A549 (cell line): ENCODE results near the gene AMOTL1. TPM values are rescaled to one million over a fixed set of nuclear protein-coding genes. Genes with fewer than 3 reads are reported as not detected.

ENCODE experiments used
- ATAC-seq, 2 experiments: fragments of 200-7000 bp in 1 of 2; fragments of >200 bp in 1 of 2; cut with Nextera tagmentation in 1 of 2; cut with Tn5 transposase in 1 of 2; 3 replicates each; pipeline versions ENCODE4 v1.8.0 to v1.9.1; 2018 to 2020; ENCODE audit warnings: mild to moderate bottlenecking in 1 of 2, moderate library complexity in 1 of 2
- CTCF ChIA-PET: fragments of 300-600 bp; sonication (Branson Sonifier 250); formaldehyde crosslinking; extraction: SDS; loops from one replicate; lab custom pipeline; 2021; ENCODE audit warnings: antibody characterized with exemption, inconsistent platforms; lab: Yijun Ruan, JAX
- POLR2A ChIA-PET: fragments of 350-600 bp; formaldehyde crosslinking; extraction: SDS; loops from one replicate; lab custom pipeline; 2021; ENCODE audit warnings: antibody characterized with exemption, inconsistent platforms; lab: Yijun Ruan, JAX
- DNase-seq, 2 experiments: peaks; one replicate each; pipeline versions ENCODE4 v3.0.0 to v3.0.0-alpha.2; 2011 to 2016; ENCODE audit warnings: low read depth in 1 of 2, low spot score in 1 of 2
- FAIRE-seq: peaks from 2 replicates; lab custom pipeline; 2011; peaks lifted over from hg19 to GRCh38; lab: Jason Lieb, UNC
- H3K27ac ChIP-seq, 2 experiments: fragments of >200 bp; sonication (Bioruptor Twin); formaldehyde crosslinking; 3 replicates each; pipeline ENCODE4 v1.5.1; 2016 to 2017
- H3K4me1 ChIP-seq: fragments of >200 bp; sonication (Bioruptor Twin); formaldehyde crosslinking; 3 replicates; pipeline ENCODE4 v1.6.1; 2016
- H3K4me2 ChIP-seq: fragments of >200 bp; sonication (Bioruptor Twin); formaldehyde crosslinking; 3 replicates; pipeline ENCODE4 v1.6.1; 2016
- H3K4me3 ChIP-seq: fragments of >200 bp; sonication (Bioruptor Twin); formaldehyde crosslinking; 3 replicates; pipeline ENCODE4 v1.5.1; 2016
- H3K9me3 ChIP-seq: fragments of >200 bp; sonication (Bioruptor Twin); formaldehyde crosslinking; 3 replicates; pipeline ENCODE4 v1.6.1; 2016
- BCL3 ChIP-seq: fragments of >200 bp; sonication (Bioruptor Twin); formaldehyde crosslinking; IDR thresholded peaks from 3 replicates; pipeline ENCODE4 v1.6.1; 2016
- BHLHE40 ChIP-seq: IDR thresholded peaks from 2 replicates; pipeline ENCODE4 v1.6.1; 2012; ENCODE audit warnings: low read depth, low read length, inconsistent platforms
- CBX8 ChIP-seq: fragments of 200-600 bp; sonication (generic); IDR thresholded peaks from 2 replicates; pipeline ENCODE4 v1.6.1; 2016
- CHD2 ChIP-seq: fragments of 150-350 bp; IDR thresholded peaks from 2 replicates; pipeline ENCODE4 v1.6.1; 2014; ENCODE audit warnings: low read length; ENCODE audit not compliant: partially characterized antibody
- CHD4 ChIP-seq: fragments of 200-600 bp; sonication (generic); IDR thresholded peaks from 2 replicates; pipeline ENCODE4 v1.6.1; 2016; ENCODE audit warnings: antibody characterized with exemption, mild to moderate bottlenecking, borderline replicate concordance
- EHMT2 ChIP-seq: fragments of 200-600 bp; sonication (generic); IDR thresholded peaks from 2 replicates; pipeline ENCODE4 v1.6.1; 2016; ENCODE audit warnings: antibody characterized with exemption, low read depth, mild to moderate bottlenecking, moderate library complexity
- FOSL2 ChIP-seq, 2 experiments: fragments of 450-650 bp in 1 of 2; fragments of >200 bp in 1 of 2; sonication (Bioruptor Twin) in 1 of 2; formaldehyde crosslinking; IDR thresholded peaks; 2 replicates each; pipeline versions ENCODE4 v1.5.0 to v1.6.1; 2016 to 2020; ENCODE audit warnings: mild to moderate bottlenecking in 1 of 2, moderate library complexity in 1 of 2
- GATA3 ChIP-seq: IDR thresholded peaks from 2 replicates; pipeline ENCODE4 v1.6.1; 2012; ENCODE audit warnings: borderline replicate concordance
- HEYL ChIP-seq: fragments of 250-450 bp; sonication (Bioruptor Pico); IDR thresholded peaks from 2 replicates; pipeline ENCODE4 v1.8.0; 2021; ENCODE audit warnings: mild to moderate bottlenecking, moderate library complexity
- HOXA7 ChIP-seq: fragments of 250-450 bp; sonication (Bioruptor Pico); IDR thresholded peaks from 2 replicates; pipeline ENCODE4 v1.5.0; 2020; ENCODE audit warnings: mild to moderate bottlenecking, moderate library complexity
- HOXB13 ChIP-seq: fragments of 250-450 bp; sonication (Bioruptor Pico); IDR thresholded peaks from 2 replicates; pipeline ENCODE4 v1.5.0; 2020; ENCODE audit warnings: low read depth, mild to moderate bottlenecking, moderate library complexity
- HOXB5 ChIP-seq: fragments of 250-450 bp; sonication (Bioruptor Pico); IDR thresholded peaks from 2 replicates; pipeline ENCODE4 v1.5.0; 2020; ENCODE audit warnings: mild to moderate bottlenecking, moderate library complexity
- JUN ChIP-seq, 2 experiments: fragments of >200 bp; sonication (Bioruptor Twin); formaldehyde crosslinking; IDR thresholded peaks; 2 replicates in 1 of 2; 3 replicates in 1 of 2; pipeline ENCODE4 v1.6.1; 2016 to 2017
- KDM1A ChIP-seq: fragments of 200-600 bp; sonication (generic); IDR thresholded peaks from 2 replicates; pipeline ENCODE4 v1.6.1; 2016; ENCODE audit warnings: low read depth, mild to moderate bottlenecking
- MAFK ChIP-seq: fragments of 450-650 bp; IDR thresholded peaks from 2 replicates; pipeline ENCODE4 v1.6.1; 2014; ENCODE audit not compliant: partially characterized antibody
- MYC ChIP-seq: IDR thresholded peaks from 2 replicates; pipeline ENCODE4 v1.6.1; 2012; ENCODE audit warnings: mild to moderate bottlenecking, inconsistent platforms, low read length, improper control_type of control experiment, borderline replicate concordance
- NFE2L2 ChIP-seq: fragments of 150-350 bp; conservative IDR thresholded peaks from 2 replicates; pipeline ENCODE4 v1.6.1; 2014; ENCODE audit warnings: low read length
- NR3C1 ChIP-seq: fragments of >200 bp; sonication (Bioruptor Twin); formaldehyde crosslinking; IDR thresholded peaks from 3 replicates; pipeline ENCODE4 v1.6.1; 2017
- PBX3 ChIP-seq: IDR thresholded peaks from 2 replicates; pipeline ENCODE4 v1.6.1; 2012
- POLR2A ChIP-seq: IDR thresholded peaks from 2 replicates; pipeline ENCODE4 v1.6.1; 2012; ENCODE audit warnings: mild to moderate bottlenecking, low read length
- RAD21 ChIP-seq, 2 experiments: fragments of >200 bp in 1 of 2; sonication (Bioruptor Twin) in 1 of 2; formaldehyde crosslinking in 1 of 2; IDR thresholded peaks in 1 of 2; conservative IDR thresholded peaks in 1 of 2; 2 replicates in 1 of 2; 3 replicates in 1 of 2; pipeline ENCODE4 v1.6.1; 2012 to 2018; ENCODE audit warnings: inconsistent platforms in 1 of 2
- RFX5 ChIP-seq: fragments of 450-650 bp; IDR thresholded peaks from 2 replicates; pipeline ENCODE4 v1.7.1; 2014; ENCODE audit warnings: antibody characterized with exemption, mild to moderate bottlenecking, moderate library complexity
- SMC3 ChIP-seq: fragments of >200 bp; sonication (Bioruptor Twin); formaldehyde crosslinking; IDR thresholded peaks from 3 replicates; pipeline ENCODE4 v1.6.1; 2018; ENCODE audit warnings: inconsistent platforms
- SREBF2 ChIP-seq: fragments of 450-650 bp; IDR thresholded peaks from 2 replicates; pipeline ENCODE4 v1.6.1; 2014; ENCODE audit warnings: mild to moderate bottlenecking, moderate library complexity
- ZC3H11A ChIP-seq: fragments of 450-650 bp; IDR thresholded peaks from 2 replicates; pipeline ENCODE4 v1.6.1; 2014; ENCODE audit warnings: antibody characterized with exemption, mild to moderate bottlenecking
- ZFP36 ChIP-seq: fragments of 450-650 bp; IDR thresholded peaks from 2 replicates; pipeline ENCODE4 v1.6.1; 2014; ENCODE audit warnings: borderline replicate concordance; ENCODE audit not compliant: partially characterized antibody
- ZNF302 ChIP-seq: fragments of 250-450 bp; sonication (Bioruptor Pico); IDR thresholded peaks from 2 replicates; pipeline ENCODE4 v1.9.0; 2021; ENCODE audit warnings: inconsistent platforms, mild to moderate bottlenecking, moderate library complexity
- ZSCAN20 ChIP-seq: fragments of 250-450 bp; sonication (Bioruptor Pico); IDR thresholded peaks from 2 replicates; pipeline ENCODE4 v1.8.0; 2022; ENCODE audit warnings: mild to moderate bottlenecking, moderate library complexity
- WGBS: methylation state at CpG from one replicate; pipeline ENCODE4 v1.1.6; 2017; ENCODE audit errors: missing lambda C conversion rate; 5-methylcytosine and 5-hydroxymethylcytosine counted together
- polyA plus RNA-seq, 4 experiments: library from polyadenylated mRNA; depleted of rRNA in 3 of 4; stranded (reverse); fragments of >200 nt; fragmentation: RNase III in 1 of 4; extraction: RNeasy Plus Mini Kit Qiagen cat#74134 plus additional on column Dnase treatment in 1 of 4; gene quantifications; 2 replicates in 3 of 4; 3 replicates in 1 of 4; pipeline ENCODE4 v1.2.3, GENCODE V29; 2011 to 2017
- TF ChIP-seq, protein P1 (sequence below): fragments of >200 bp; sonication (Bioruptor Twin); formaldehyde crosslinking; IDR thresholded peaks from 2 replicates; pipeline ENCODE4 v1.6.1; 2016
- TF ChIP-seq, protein P2 (sequence below): fragments of 250-450 bp; sonication (Bioruptor Pico); IDR thresholded peaks from 2 replicates; pipeline ENCODE4 v1.5.0; 2021; ENCODE audit warnings: mild to moderate bottlenecking, moderate library complexity, borderline replicate concordance
- TF ChIP-seq, protein P3 (sequence below): IDR thresholded peaks from 2 replicates; pipeline ENCODE4 v1.6.1; 2012; ENCODE audit warnings: low read depth, borderline replicate concordance
- TF ChIP-seq, protein P4 (sequence below): fragments of 250-450 bp; sonication (Bioruptor Pico); IDR thresholded peaks from 2 replicates; pipeline ENCODE4 v1.5.0; 2020; ENCODE audit warnings: low read depth, mild to moderate bottlenecking, moderate library complexity

The AMOTL1 gene
- polyA plus RNA-seq, 2 of the 4 experiments (the other 2 are of a cell fraction) = 3.9 to 12.2 TPM

DNA sequence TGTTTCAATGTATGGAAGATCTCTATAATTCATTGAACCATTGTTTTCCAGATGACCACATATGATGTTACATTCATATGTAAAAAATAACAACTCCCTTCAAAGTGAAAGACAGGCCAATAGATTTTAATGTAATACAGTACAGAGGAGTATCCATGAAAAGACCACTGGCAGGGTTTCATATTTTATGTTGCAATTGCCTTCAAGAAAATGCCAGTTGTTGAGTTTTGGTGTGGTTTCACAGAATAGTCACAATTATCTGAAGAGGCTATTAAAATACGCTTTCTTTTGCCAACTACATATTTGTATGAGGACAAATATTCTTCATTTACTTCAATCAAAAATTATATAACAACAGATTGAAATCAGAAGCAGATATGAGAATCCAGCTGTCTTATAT is 14.3 kb downstream of the AMOTL1 start:
- no peak overlapping the region for H3K4me2 ChIP-seq
- no peaks in the 10 kb centered on the region for H3K4me1 ChIP-seq
- ATAC-seq (no peak), DNase-seq (no peak), FAIRE-seq (no peak)
- no peak for TF ChIP-seq FOSL2 (IDR thresholded peaks at IDR 0.05)
- TF ChIP-seq FOSL2 (CRISPR knock-in tag; IDR thresholded peaks at IDR 0.05) = no peak
- WGBS = 93% methylated on average over 1 of the region's 1 CpG
- ChIA-PET CTCF (interaction anchor here (1.2 kb wide), 1 partner anchor 115 kb away, joined by 3 read pairs; no protein-coding TSS in a partner anchor), POLR2A (no interaction called here)
- H3K27ac ChIP-seq = no peak overlapping the region
- H3K4me3 ChIP-seq = no peak overlapping the region
- no peaks in the 10 kb centered on the region for H3K9me3 ChIP-seq

GRCh38 chr11:94784884-94785283 is 16.7 kb downstream of the AMOTL1 start:
- DNase-seq = no peak
- POLR2A ChIA-PET = no interaction called here
- CTCF ChIA-PET = interaction anchor here (1.1 to 1.5 kb wide), 4 partner anchors 43 to 162 kb away, joined by 3 to 8 read pairs (median 4); no protein-coding TSS in a partner anchor
- FAIRE-seq = no peak
- Histone ChIP-seq H3K4me1 (peaks cover 8% of the 10 kb centered on the region; the same call in 1 of the 3 replicates), H3K4me3 (no peak overlapping the region), H3K9me3 (no peaks in the 10 kb centered on the region), H3K4me2 (no peak overlapping the region), H3K27ac (no peak overlapping the region)
- no peak for ATAC-seq
- TF ChIP-seq ZFP36 (no peak), CHD4 (no peak), NR3C1 (no peak), HOXB13 (CRISPR knock-in tag) (no peak), EHMT2 (no peak), JUN (IDR thresholded peaks at IDR 0.05) (no peak), BHLHE40 (no peak), ZNF302 (CRISPR knock-in tag) (no peak), NFE2L2 (no peak), MAFK (no peak), HOXB5 (CRISPR knock-in tag) (no peak), PBX3 (no peak), KDM1A (no peak), SMC3 (no peak), CBX8 (no peak), HOXA7 (CRISPR knock-in tag) (no peak)
- TF ChIP-seq, protein P1, sequence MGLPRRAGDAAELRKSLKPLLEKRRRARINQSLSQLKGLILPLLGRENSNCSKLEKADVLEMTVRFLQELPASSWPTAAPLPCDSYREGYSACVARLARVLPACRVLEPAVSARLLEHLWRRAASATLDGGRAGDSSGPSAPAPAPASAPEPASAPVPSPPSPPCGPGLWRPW = no peak
- TF ChIP-seq, protein P2, sequence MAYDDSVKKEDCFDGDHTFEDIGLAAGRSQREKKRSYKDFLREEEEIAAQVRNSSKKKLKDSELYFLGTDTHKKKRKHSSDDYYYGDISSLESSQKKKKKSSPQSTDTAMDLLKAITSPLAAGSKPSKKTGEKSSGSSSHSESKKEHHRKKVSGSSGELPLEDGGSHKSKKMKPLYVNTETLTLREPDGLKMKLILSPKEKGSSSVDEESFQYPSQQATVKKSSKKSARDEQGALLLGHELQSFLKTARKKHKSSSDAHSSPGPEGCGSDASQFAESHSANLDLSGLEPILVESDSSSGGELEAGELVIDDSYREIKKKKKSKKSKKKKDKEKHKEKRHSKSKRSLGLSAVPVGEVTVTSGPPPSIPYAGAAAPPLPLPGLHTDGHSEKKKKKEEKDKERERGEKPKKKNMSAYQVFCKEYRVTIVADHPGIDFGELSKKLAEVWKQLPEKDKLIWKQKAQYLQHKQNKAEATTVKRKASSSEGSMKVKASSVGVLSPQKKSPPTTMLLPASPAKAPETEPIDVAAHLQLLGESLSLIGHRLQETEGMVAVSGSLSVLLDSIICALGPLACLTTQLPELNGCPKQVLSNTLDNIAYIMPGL (CRISPR knock-in tag) = no peak

GRCh38 chr11:94785509-94785908 is 17.4 kb downstream of the AMOTL1 start:
- no peak for ATAC-seq
- TF ChIP-seq KDM1A = no peak
- no peak for TF ChIP-seq RAD21 (conservative IDR thresholded peaks at IDR 0.05 in 1 of 2, IDR thresholded peaks at IDR 0.05 in 1 of 2)
- no peak for TF ChIP-seq GATA3
- TF ChIP-seq, protein P3, sequence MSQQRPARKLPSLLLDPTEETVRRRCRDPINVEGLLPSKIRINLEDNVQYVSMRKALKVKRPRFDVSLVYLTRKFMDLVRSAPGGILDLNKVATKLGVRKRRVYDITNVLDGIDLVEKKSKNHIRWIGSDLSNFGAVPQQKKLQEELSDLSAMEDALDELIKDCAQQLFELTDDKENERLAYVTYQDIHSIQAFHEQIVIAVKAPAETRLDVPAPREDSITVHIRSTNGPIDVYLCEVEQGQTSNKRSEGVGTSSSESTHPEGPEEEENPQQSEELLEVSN = no peak
- TF ChIP-seq, protein P4, sequence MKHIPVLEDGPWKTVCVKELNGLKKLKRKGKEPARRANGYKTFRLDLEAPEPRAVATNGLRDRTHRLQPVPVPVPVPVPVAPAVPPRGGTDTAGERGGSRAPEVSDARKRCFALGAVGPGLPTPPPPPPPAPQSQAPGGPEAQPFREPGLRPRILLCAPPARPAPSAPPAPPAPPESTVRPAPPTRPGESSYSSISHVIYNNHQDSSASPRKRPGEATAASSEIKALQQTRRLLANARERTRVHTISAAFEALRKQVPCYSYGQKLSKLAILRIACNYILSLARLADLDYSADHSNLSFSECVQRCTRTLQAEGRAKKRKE (CRISPR knock-in tag) = no peak
- no peak for TF ChIP-seq EHMT2
- no peak for TF ChIP-seq ZC3H11A
- no peak for TF ChIP-seq SREBF2
- TF ChIP-seq BCL3 = no peak
- no peak for TF ChIP-seq HEYL
- no peak for TF ChIP-seq FOSL2 (IDR thresholded peaks at IDR 0.05)
- TF ChIP-seq FOSL2 (CRISPR knock-in tag; IDR thresholded peaks at IDR 0.05) = no peak
- no peak for TF ChIP-seq MYC
- no peak for TF ChIP-seq RFX5
- no peak for TF ChIP-seq CHD2
- TF ChIP-seq POLR2A = no peak
- TF ChIP-seq CBX8 = no peak
- TF ChIP-seq ZSCAN20 (CRISPR knock-in tag) = no peak

More at GRCh38 chr11:94785509-94785908, 17.4 kb downstream of the AMOTL1 start:
- FAIRE-seq (no peak), DNase-seq (no peak)
- POLR2A ChIA-PET = no interaction called here
- WGBS = 92% methylated on average over 4 of the region's 4 CpGs
- Histone ChIP-seq H3K9me3 (no peaks in the 10 kb centered on the region), H3K4me3 (no peak overlapping the region), H3K4me2 (no peak overlapping the region), H3K4me1 (peaks cover 8% of the 10 kb centered on the region; the same call in 1 of the 3 replicates), H3K27ac (no peak overlapping the region)
- CTCF ChIA-PET = interaction anchor here (1.1 to 1.5 kb wide), 4 partner anchors 43 to 162 kb away, joined by 3 to 8 read pairs (median 4); no protein-coding TSS in a partner anchor
